Neural cell (in vitro differentiated cells): ENCODE results near the gene SLAIN1. TPM values are rescaled to one million over a fixed set of nuclear protein-coding genes. Genes with fewer than 3 reads are reported as not detected.

Experiments
- H2AFZ ChIP-seq: fragments of 200-600, 300-800 bp; sonication (generic), shearing (Covaris generic); 2 replicates; pipeline ENCODE4 v1.6.0; 2014; ENCODE audit warnings: low read depth, mild to moderate bottlenecking, antibody characterized with exemption, low read length, moderate library complexity
- H3F3A ChIP-seq: fragments of 200-600 bp; shearing (Covaris generic); 2 replicates; pipeline ENCODE4 v1.6.1; 2016; ENCODE audit warnings: mild to moderate bottlenecking, moderate library complexity, mixed read lengths, antibody characterized with exemption, low read length; ENCODE audit not compliant: insufficient read depth, poor library complexity, severe bottlenecking
- H3K27ac ChIP-seq: fragments of 200-600, 300-800 bp; sonication (generic), shearing (Covaris generic); 2 replicates; pipeline ENCODE4 v1.5.1; 2014; ENCODE audit warnings: mild to moderate bottlenecking, low read length, moderate library complexity
- H3K27me3 ChIP-seq: fragments of 300-800, 200-600 bp; sonication (generic), shearing (Covaris generic); 2 replicates; pipeline ENCODE4 v1.6.0; 2014; ENCODE audit warnings: mild to moderate bottlenecking, low read depth, low read length, moderate library complexity; ENCODE audit not compliant: insufficient read depth
- H3K36me3 ChIP-seq: fragments of 300-800, 200-600 bp; sonication (generic), shearing (Covaris generic); 2 replicates; pipeline ENCODE4 v1.5.1; 2014; ENCODE audit warnings: mild to moderate bottlenecking, antibody characterized with exemption, low read length, moderate library complexity; ENCODE audit not compliant: insufficient read depth
- H3K4me2 ChIP-seq: fragments of 300-800, 200-600 bp; sonication (generic), shearing (Covaris generic); 2 replicates; pipeline ENCODE4 v1.6.0; 2014; ENCODE audit warnings: mild to moderate bottlenecking, low read length
- H3K4me3 ChIP-seq: fragments of 300-800, 200-600 bp; sonication (generic), shearing (Covaris generic); 2 replicates; pipeline ENCODE4 v1.5.1; 2014; ENCODE audit warnings: mild to moderate bottlenecking, low read length, moderate library complexity
- H3K79me2 ChIP-seq: fragments of 200-600 bp; shearing (Covaris generic); replicated peaks from 2 replicates; pipeline ENCODE4 v1.6.0; 2014; ENCODE audit warnings: mild to moderate bottlenecking, low read length, moderate library complexity; ENCODE audit not compliant: insufficient read depth
- H3K9ac ChIP-seq: fragments of 300-800, 200-600 bp; sonication (generic), shearing (Covaris generic); 2 replicates; pipeline ENCODE4 v1.6.1; 2016; ENCODE audit warnings: mild to moderate bottlenecking, low read length, mixed read lengths
- H3K9me2 ChIP-seq: fragments of 200-600 bp; shearing (Covaris generic); 2 replicates; pipeline ENCODE4 v1.6.1; 2016; ENCODE audit warnings: mild to moderate bottlenecking, low read length, mixed read lengths; ENCODE audit not compliant: insufficient read depth
- H3K9me3 ChIP-seq: fragments of 200-600, 300-800 bp; sonication (generic), shearing (Covaris generic); 2 replicates; pipeline ENCODE4 v1.6.1; 2016; ENCODE audit warnings: mild to moderate bottlenecking, mixed run types, low read length, moderate library complexity, mixed read lengths
- H4K20me1 ChIP-seq: fragments of 200-600 bp; shearing (Covaris generic); 2 replicates; pipeline ENCODE4 v1.6.1; 2016; ENCODE audit warnings: mild to moderate bottlenecking, mixed run types; ENCODE audit not compliant: insufficient read depth
- EP300 ChIP-seq: fragments of 450-650 bp; conservative IDR thresholded peaks from 2 replicates; pipeline ENCODE4 v1.6.1; 2014; ENCODE audit warnings: antibody characterized with exemption, mild to moderate bottlenecking, moderate library complexity; ENCODE audit not compliant: poor library complexity, severe bottlenecking
- EZH2 ChIP-seq: fragments of 200-600, 300-800 bp; shearing (Covaris generic), sonication (generic); IDR thresholded peaks from 2 replicates; pipeline ENCODE4 v1.6.1; 2014; ENCODE audit warnings: antibody characterized with exemption, low read length, borderline replicate concordance, mild to moderate bottlenecking; ENCODE audit not compliant: insufficient read depth, poor library complexity, severe bottlenecking
- MXI1 ChIP-seq: fragments of 450-650 bp; conservative IDR thresholded peaks from 2 replicates; pipeline ENCODE4 v1.6.1; 2014; ENCODE audit warnings: antibody characterized with exemption, mild to moderate bottlenecking; ENCODE audit not compliant: poor library complexity, severe bottlenecking
- POLR2AphosphoS5 ChIP-seq: IDR thresholded peaks from 2 replicates; pipeline ENCODE4 v1.6.1; 2012
- SMC3 ChIP-seq: fragments of 450-650 bp; conservative IDR thresholded peaks from 2 replicates; pipeline ENCODE4 v1.6.1; 2014; ENCODE audit warnings: antibody characterized with exemption, mild to moderate bottlenecking, moderate library complexity; ENCODE audit not compliant: poor library complexity
- TAF1 ChIP-seq: IDR thresholded peaks from 2 replicates; pipeline ENCODE4 v1.6.1; 2012; ENCODE audit warnings: low read depth
- polyA plus RNA-seq: library from polyadenylated mRNA; depleted of rRNA; stranded (reverse); fragments of >200 nt; gene quantifications from 2 replicates; pipeline ENCODE4 v1.2.3, GENCODE V29; 2014
- TF ChIP-seq, protein P1 (sequence below): fragments of 450-650 bp; IDR thresholded peaks from 2 replicates; pipeline ENCODE4 v1.5.1; 2014; ENCODE audit warnings: antibody characterized with exemption, mild to moderate bottlenecking, moderate library complexity; ENCODE audit not compliant: poor library complexity, severe bottlenecking
- TF ChIP-seq, protein P2 (sequence below): IDR thresholded peaks from 2 replicates; pipeline ENCODE4 v1.6.1; 2012; ENCODE audit warnings: borderline replicate concordance

The SLAIN1 gene
- polyA plus RNA-seq, 1 donor from 2014 or later: 155 TPM

DNA sequence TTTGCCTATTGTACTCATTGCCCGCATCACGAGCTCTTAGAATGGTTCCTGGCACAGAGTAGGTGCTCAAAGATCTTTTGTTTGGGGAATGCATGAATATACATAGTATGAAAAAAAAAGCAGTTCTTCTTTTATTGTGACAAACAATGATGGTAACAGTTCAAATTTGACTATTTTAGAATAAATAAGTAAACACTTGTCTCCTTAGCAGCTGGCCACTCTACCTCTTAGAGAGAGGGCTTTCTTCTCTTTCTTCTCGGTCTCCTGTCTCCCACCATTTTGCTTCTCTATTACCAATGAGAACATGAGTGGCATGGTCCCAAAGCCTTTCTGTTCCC lies 639 bp upstream of the SLAIN1 start:
- H4K20me1 ChIP-seq: peaks cover 15% of the 10 kb centered on the region
- peak overlapping the region; percentile 38 for H3K9ac ChIP-seq
- H3K79me2 ChIP-seq: peaks cover 32% of the 10 kb centered on the region
- H3K4me2 ChIP-seq: peak overlapping the region; percentile 46
- no peaks in the 10 kb centered on the region for H3K27me3 ChIP-seq
- no peaks in the 10 kb centered on the region for H3K36me3 ChIP-seq
- H3F3A ChIP-seq: no peaks in the 10 kb centered on the region
- TF ChIP-seq, protein P1, sequence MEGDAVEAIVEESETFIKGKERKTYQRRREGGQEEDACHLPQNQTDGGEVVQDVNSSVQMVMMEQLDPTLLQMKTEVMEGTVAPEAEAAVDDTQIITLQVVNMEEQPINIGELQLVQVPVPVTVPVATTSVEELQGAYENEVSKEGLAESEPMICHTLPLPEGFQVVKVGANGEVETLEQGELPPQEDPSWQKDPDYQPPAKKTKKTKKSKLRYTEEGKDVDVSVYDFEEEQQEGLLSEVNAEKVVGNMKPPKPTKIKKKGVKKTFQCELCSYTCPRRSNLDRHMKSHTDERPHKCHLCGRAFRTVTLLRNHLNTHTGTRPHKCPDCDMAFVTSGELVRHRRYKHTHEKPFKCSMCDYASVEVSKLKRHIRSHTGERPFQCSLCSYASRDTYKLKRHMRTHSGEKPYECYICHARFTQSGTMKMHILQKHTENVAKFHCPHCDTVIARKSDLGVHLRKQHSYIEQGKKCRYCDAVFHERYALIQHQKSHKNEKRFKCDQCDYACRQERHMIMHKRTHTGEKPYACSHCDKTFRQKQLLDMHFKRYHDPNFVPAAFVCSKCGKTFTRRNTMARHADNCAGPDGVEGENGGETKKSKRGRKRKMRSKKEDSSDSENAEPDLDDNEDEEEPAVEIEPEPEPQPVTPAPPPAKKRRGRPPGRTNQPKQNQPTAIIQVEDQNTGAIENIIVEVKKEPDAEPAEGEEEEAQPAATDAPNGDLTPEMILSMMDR: no peak
- TF ChIP-seq EZH2: no peak
- TF ChIP-seq TAF1: no peak
- TF ChIP-seq SMC3: no peak
- TF ChIP-seq MXI1: no peak
- TF ChIP-seq EP300: no peak
- TF ChIP-seq, protein P2, sequence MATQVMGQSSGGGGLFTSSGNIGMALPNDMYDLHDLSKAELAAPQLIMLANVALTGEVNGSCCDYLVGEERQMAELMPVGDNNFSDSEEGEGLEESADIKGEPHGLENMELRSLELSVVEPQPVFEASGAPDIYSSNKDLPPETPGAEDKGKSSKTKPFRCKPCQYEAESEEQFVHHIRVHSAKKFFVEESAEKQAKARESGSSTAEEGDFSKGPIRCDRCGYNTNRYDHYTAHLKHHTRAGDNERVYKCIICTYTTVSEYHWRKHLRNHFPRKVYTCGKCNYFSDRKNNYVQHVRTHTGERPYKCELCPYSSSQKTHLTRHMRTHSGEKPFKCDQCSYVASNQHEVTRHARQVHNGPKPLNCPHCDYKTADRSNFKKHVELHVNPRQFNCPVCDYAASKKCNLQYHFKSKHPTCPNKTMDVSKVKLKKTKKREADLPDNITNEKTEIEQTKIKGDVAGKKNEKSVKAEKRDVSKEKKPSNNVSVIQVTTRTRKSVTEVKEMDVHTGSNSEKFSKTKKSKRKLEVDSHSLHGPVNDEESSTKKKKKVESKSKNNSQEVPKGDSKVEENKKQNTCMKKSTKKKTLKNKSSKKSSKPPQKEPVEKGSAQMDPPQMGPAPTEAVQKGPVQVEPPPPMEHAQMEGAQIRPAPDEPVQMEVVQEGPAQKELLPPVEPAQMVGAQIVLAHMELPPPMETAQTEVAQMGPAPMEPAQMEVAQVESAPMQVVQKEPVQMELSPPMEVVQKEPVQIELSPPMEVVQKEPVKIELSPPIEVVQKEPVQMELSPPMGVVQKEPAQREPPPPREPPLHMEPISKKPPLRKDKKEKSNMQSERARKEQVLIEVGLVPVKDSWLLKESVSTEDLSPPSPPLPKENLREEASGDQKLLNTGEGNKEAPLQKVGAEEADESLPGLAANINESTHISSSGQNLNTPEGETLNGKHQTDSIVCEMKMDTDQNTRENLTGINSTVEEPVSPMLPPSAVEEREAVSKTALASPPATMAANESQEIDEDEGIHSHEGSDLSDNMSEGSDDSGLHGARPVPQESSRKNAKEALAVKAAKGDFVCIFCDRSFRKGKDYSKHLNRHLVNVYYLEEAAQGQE: no peak
- H3K4me3 ChIP-seq: peak overlapping the region; percentile 88
- no peaks in the 10 kb centered on the region for H3K9me2 ChIP-seq
- no peak overlapping the region for H2AFZ ChIP-seq
- peak overlapping the region; percentile 77 for H3K27ac ChIP-seq
- no peaks in the 10 kb centered on the region for H3K9me3 ChIP-seq

DNA sequence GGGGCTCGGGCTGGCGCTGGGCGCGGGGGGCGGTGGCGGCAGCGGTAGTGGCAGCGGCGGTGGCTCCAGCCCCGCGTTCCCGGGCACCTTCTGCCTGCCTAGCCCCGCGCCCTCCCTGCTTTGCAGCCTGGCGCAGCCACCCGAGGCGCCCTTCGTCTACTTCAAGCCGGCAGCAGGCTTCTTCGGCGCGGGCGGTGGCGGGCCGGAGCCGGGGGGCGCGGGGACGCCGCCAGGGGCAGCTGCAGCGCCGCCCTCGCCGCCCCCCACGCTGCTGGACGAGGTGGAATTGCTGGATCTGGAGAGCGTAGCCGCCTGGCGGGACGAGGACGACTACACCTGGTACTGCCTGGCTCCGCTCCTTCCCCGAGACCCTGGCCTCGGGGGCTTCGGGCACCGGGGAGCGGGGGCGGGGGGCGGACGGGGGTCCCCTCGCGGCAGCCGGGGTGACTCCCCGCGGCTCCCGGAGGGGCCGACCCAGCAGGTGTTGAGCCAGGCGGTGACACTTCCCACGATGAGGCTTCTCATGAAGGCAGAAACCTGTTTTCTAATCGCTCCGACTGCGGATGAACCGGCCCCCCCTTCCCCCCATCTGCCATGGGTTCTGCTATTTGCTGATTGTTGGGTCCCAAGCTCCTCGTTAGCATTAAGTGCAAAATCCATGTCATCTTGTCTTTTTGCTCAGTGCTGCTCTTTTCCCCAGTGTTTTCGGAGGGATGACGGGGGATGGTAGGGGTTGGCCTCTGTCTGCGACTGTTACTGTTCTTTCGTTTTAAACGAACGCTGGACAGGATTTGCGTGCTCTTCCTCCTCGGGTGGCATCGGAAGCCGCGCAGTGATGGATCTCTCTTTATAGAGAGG lies 943 bp downstream of the SLAIN1 start:
- H3K9ac ChIP-seq: peak overlapping the region; percentile 81
- no peak overlapping the region for H2AFZ ChIP-seq
- no peaks in the 10 kb centered on the region for H3K27me3 ChIP-seq
- no peaks in the 10 kb centered on the region for H3K36me3 ChIP-seq
- peak overlapping the region; percentile 88 for H3K4me3 ChIP-seq
- H3K9me3 ChIP-seq: no peaks in the 10 kb centered on the region
- peaks cover 15% of the 10 kb centered on the region for H4K20me1 ChIP-seq
- H3K79me2 ChIP-seq: peaks cover 48% of the 10 kb centered on the region
- no peaks in the 10 kb centered on the region for H3F3A ChIP-seq
- H3K9me2 ChIP-seq: no peaks in the 10 kb centered on the region
- H3K4me2 ChIP-seq: peak overlapping the region; percentile 87
- H3K27ac ChIP-seq: peak overlapping the region; percentile 69
- TF ChIP-seq MXI1: peak; percentile 24
- TF ChIP-seq, protein P1: peak; percentile 43
- TF ChIP-seq, protein P2: no peak
- peak; percentile 24 for TF ChIP-seq POLR2AphosphoS5
